Dedifferentiated amniotic fluid mesenchymal stem cell (primary cell): ENCODE data around the gene TINAGL1.

Source experiments
- DNase-seq: peaks from one replicate; pipeline ENCODE4 v3.0.0-alpha.2; 2016; ENCODE audit errors: extremely low spot score

The TINAGL1 gene

GRCh38 chr1:31568895-31569595 lies 7.3 kb upstream of the TINAGL1 start:
- DNase-seq: no peak

DNA sequence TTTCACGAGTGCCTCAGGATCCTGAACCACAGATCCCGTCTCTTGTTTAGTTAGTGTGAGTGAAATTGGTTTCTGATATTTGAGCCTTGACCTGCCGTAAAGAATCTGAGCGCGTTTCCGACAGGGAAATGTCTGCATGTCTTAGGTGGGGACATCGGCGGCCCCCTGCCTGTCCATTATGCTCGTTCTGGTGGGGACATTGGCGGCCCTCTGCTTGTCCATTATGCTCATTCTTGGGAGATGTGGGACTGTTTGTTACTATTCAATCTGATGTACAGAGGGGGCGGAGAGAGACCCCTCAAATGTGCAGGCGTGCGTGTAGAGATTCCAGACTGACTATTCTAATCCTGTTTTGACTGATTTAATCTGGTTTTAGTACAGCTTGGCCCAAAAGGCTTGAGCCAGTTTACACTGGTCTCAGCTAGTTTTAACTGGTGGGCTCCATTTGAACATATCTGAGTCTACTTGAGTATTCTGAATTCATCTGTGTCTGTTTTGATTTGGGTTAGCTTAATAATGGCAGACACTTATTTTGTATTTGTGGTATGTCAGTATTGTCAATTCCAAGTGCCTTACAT lies 6.6 kb upstream of the TINAGL1 start:
- DNase-seq: no peak

DNA sequence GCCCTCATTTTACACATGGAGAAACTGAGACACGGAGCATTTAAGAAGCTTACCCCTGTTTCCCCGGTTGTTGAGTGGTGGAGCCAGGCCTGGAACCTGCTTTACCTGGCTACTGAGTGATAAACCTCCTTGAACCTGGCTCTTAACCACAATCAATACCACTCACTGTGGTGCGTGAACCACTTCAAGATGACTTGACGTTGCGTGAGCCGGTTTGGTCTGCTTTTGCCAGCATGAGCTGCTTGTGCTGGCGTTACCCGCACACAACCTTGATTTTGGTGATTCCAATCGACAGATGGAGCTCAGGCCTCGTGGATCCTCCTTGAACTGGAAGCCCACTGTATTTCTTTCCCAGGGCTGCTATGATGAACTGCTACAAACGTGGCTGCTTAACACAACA lies 6.1 kb upstream of the TINAGL1 start:
- DNase-seq: no peak

DNA sequence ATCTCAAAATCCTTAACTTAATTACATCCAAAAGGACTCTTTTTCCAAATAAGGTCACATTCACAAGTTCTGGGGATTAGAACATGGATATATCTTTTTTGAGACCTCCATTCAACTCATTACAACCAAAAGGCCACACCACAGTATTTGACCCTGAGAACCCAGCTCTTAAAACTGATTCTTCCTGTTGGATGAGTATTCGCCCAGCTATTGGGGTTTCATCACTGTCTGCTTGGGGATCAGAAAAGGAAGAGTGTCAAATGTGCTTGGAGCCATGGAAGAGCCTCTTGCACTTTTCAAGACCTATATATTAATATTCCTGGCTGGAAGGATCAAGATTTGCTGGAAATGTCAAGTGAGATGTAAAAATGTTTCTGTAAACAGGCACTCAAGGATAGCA lies 5.4 kb upstream of the TINAGL1 start:
- no peak for DNase-seq

- no peak for DNase-seq
Observed at GRCh38 chr1:31571340-31572295, 4.7 kb upstream of the TINAGL1 start.

DNA sequence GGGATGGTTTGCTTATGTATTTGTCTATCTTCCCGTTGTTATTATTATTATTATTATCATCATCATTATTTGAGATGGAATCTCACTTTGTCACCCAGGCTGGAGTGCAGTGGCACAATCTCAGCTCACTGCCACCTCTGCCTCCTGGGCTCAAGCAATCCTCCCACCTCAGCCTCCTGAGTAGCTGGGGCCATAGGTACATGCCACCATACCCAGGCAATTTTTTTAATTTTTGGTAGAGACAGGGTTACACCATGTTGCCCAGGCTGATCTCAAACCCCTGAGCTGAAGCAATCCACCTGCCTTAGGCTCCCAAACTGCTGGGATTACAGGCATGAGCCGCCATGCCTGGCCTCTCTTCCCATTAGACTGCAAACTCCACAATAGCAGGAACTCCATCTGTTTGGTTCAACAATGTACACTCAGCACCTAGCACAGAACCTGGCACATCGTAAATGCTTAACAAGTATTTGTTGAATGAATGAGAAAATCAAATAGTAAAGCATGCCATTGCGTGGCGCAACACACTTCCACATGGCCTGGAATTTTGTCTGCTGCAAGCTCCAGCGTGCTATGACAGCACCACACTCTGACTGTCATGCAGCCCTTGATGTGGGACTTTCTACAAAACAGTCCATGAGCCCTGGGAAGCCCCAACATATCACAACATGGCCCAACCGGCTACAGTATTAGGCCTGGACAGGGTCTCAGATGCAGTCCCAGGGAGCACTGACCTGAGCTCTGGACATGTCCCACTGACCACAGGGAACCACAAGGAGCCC lies 3.8 kb upstream of the TINAGL1 start:
- DNase-seq: no peak

- DNase-seq: no peak
Observed at GRCh38 chr1:31573261-31573660, 3.1 kb upstream of the TINAGL1 start.

DNA sequence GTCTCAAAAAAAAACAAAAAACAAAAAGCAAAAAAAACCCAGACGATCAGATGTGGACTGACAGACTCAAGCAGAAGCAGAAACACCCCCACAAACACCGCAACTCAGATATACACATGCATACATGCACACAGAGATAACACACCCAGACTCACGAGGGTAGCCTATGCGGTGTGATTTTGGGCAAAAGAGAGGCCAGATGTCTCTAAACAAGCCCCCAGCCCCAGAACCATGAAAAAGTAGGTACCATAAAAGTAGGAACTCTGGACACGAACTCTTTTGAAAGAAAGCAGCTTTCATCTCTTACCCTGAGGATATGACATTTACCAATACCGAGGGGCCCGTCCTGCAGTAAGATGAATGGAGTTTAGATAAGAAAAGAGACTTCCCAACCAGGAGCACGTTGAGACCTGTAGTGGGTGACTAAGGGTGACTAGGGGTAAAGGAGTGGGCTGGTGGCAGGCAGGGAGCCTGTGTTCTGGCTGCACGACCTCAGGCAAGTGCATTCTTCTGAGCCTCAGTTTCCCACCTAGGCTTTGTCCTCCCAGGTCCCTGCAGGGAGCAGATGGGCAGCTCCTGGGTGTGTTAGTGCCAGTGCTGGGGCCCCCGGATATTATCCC lies 1.5 kb upstream of the TINAGL1 start:
- DNase-seq: no peak

DNA sequence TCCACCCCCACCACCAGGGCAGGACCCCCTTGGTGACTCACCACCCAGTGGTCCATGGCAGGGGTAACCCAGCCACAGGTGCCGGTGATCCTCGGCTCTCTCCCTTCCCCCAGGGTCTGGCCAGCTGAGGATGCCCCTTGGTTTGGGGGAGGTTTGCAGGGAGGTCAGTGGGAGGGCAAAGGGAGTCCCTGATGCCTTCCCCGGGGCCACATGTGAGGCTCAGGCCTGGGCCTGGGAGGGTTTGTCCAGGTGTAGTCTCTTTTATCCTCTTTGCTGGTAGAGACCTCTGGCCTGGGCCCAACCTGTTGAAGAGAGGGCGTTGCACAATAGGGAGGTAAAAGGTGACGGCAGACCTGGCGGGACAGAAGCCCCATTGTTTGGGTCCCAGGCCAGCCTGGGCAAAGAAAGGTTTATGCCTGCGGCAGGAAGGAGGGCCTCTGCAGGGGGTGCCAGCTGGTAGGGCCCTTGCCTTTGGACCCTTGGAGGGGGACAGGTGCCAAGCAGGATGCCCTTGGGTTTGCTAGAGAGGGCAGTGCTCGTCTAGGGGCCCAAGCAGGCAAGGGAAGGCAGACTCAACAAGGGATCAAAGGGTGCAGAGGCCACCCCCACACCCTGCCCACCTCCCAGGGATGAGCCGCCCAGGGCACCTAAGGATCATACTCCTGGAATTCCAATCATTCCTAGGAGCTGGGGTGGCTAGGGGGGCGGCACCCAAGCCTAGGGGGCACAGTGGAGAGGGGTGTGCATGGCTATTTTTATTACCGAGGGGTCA lies 760 bp upstream of the TINAGL1 start:
- no peak for DNase-seq

- DNase-seq: no peak
Observed at GRCh38 chr1:31576743-31577455, 584 bp downstream of the TINAGL1 start.

- no peak for DNase-seq
Observed at GRCh38 chr1:31577515-31578192, 1.3 kb downstream of the TINAGL1 start.

GRCh38 chr1:31579374-31579773 lies 3.1 kb downstream of the TINAGL1 start:
- no peak for DNase-seq

- no peak for DNase-seq
Observed at GRCh38 chr1:31580513-31580870, 4.2 kb downstream of the TINAGL1 start.

GRCh38 chr1:31580891-31581603 lies 4.7 kb downstream of the TINAGL1 start:
- DNase-seq: no peak

GRCh38 chr1:31581821-31582810 lies 5.8 kb downstream of the TINAGL1 start:
- no peak for DNase-seq

DNA sequence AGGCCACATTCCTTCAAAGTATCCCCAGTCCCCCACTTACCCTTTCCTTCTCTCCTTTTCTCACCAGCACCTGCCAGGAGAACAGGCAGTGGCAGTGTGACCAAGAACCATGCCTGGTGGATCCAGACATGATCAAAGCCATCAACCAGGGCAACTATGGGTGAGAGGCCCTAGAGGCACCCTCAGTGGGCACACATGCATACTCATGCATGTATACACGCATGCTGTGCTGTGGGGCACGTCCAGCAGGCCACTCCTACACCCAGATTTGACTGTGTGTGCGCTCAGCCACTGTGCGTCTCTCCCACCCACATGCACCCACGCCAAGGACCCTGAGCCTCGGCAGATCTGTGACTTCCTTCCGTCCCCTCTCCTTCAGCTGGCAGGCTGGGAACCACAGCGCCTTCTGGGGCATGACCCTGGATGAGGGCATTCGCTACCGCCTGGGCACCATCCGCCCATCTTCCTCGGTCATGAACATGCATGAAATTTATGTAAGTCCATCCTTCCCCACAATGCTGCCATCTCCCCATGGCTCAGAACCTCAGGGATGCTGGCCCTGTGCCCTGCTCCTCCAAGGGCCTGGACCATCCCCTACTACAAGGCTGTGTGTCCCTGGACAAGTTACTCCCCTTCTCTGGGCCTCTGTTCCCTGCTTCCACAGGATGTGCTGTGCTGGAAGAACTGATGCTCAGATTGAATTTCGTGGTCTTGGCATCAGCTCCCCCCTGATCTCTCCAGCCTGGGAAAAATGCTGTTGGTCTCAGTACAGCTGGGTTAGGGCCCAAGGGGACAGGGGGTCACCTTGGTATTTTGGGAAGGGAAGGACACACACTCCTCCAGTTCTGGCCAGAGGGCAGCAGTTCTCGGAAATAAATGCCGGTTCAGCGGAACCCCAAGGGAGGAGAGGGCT lies 7.0 kb downstream of the TINAGL1 start:
- DNase-seq: no peak
